Retinal pigment epithelial cell (primary cell): ENCODE data around the gene EYS.
"Not testable (repeated sequence)": the region's sequence is repeated elsewhere in the genome, so short reads cannot be mapped to it uniquely, and the experiment has no call there.

Source experiments
- DNase-seq: peaks from one replicate; pipeline ENCODE4 v3.0.0-alpha.2; 2010; ENCODE audit warnings: low read depth
- H3K4me3 ChIP-seq: 2 replicates; pipeline ENCODE4 v1.5.1; 2011; ENCODE audit warnings: mild to moderate bottlenecking, low read length, control low read depth, moderate library complexity
- CTCF ChIP-seq: conservative IDR thresholded peaks from 2 replicates; pipeline ENCODE4 v1.5.1; 2011; ENCODE audit warnings: low read depth, low read length, control low read depth, inconsistent platforms

The EYS gene

GRCh38 chr6:63750400-63750799 is 1956.6 kb downstream of the EYS start:
- TF ChIP-seq CTCF = no peak
- H3K4me3 ChIP-seq = no peak overlapping the region
- DNase-seq = no peak

- DNase-seq = no peak
- no peak overlapping the region for H3K4me3 ChIP-seq
- no peak for TF ChIP-seq CTCF
Measured at GRCh38 chr6:63745784-63746183, 1961.2 kb downstream of the EYS start.

- DNase-seq = no peak
- no peak for TF ChIP-seq CTCF
- H3K4me3 ChIP-seq = no peak overlapping the region
Measured at GRCh38 chr6:63744810-63745209, 1962.2 kb downstream of the EYS start.

- no peak for DNase-seq
- no peak for TF ChIP-seq CTCF
- H3K4me3 ChIP-seq = no peak overlapping the region
Measured at GRCh38 chr6:63743691-63744090, 1963.3 kb downstream of the EYS start.

- H3K4me3 ChIP-seq = no peak overlapping the region
- TF ChIP-seq CTCF = no peak
- no peak for DNase-seq
Measured at GRCh38 chr6:63742060-63742459, 1965.0 kb downstream of the EYS start.

GRCh38 chr6:63740709-63741108 is 1966.3 kb downstream of the EYS start:
- peak; percentile 56 for DNase-seq
- no peak overlapping the region for H3K4me3 ChIP-seq
- TF ChIP-seq CTCF = no peak

- no peak for DNase-seq
- no peak overlapping the region for H3K4me3 ChIP-seq
- no peak for TF ChIP-seq CTCF
Measured at GRCh38 chr6:63739094-63739687, 1967.8 kb downstream of the EYS start.

- not testable (repeated sequence) for DNase-seq, H3K4me3 ChIP-seq
Measured at GRCh38 chr6:63738190-63738589, 1968.8 kb downstream of the EYS start.
